Measurements from ENCODE around the gene COG5.
A peak's percentile ranks its signal among the peaks of the same experiment; 100 is the strongest.

Gene COG5

DNA sequence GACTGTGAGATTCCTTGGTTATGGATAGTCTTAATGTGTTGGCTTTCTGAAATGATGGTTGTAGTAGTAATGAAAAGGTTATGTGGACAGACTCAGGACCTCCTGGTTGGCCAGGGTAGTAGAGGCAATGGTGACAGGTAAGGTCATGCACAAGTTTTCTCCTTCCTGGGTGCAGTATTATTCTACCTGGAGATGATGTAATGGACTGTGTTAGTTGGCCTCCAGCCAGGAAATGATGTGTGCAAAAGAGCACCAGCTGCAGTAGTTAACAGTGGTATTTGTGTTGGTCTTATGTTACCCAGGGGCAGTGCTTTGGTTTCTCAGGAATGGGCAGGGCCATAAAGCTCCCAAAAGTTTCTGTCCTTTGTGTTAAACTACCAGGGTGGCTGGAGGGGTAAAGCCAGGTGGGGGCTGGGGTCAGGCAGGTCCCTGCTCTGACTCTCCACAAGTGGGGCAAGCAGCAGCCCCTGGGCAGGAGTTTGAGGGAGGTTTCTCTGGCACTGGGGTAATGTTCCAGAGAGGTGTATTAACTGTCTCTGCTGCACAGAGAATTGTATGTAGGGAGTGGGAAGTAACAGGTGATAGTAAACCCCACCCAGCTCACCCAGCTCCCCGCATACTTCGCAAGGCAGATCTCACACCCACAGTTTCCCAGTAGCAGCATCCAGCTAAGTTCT lies 57.6 kb downstream of the COG5 start:
- peak; percentile 34 for DNase-seq (ENCODE audit: low spot score)

DNA sequence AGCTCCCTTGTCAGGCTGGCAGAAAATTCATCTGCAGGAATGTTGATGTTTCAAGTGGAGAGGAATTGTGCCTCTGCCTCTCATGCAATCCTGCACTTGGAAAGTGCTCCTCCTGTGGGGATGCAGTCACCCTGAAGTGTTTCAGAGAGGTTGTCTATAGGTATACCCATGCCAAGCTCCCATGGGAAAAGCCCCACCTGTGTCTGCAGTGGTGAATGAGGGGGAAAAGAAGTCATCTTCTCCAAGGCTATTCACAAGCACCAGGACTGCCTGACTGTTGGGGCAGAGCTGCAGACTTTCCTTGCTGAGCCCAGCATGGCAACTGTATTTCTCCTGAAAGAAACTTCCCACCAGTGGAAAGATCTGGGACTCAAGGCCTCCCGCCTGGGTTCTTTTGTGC lies 58.4 kb downstream of the COG5 start:
- DNase-seq (ENCODE audit: low spot score): no peak

DNA sequence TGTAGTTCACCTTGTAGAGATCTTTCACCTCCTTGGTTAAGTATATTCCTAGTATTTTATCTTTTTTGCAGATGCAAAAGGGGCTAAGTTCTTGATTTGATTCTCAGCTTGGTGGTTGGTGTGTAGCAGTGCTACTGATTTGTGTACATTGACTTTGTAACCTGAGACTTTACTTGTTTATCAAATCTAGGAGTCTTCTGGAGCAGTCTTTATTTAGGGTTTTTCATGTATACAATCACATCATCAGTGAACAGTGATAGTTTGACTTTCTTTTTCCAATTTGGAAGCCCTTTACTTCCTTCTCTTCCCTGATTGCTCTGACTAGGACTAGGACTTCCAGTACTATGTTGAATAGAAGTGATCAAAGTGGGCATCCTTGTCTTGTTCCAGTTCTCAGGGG lies 60.0 kb downstream of the COG5 start:
- no peak for DNase-seq (ENCODE audit: low spot score)

DNA sequence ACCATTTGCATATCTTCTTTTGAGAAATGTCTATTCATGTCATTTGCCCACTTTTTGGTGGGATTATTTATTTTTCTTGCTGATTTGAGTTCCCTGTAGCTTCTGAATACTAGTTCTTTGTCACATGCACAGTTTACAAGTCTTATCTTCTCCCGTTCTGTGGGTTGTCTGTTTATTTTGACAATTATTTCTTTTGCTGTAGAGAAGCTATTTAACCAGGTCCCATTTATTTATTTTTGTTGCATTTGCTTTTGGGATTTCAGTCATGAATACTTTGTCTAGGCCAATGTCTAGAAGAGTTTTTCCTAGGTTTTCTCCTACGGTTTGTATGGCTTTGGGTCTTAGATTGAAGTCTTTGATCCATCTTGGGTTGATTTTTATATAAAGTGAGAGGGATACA lies 60.9 kb downstream of the COG5 start:
- DNase-seq (ENCODE audit: low spot score): no peak

DNA sequence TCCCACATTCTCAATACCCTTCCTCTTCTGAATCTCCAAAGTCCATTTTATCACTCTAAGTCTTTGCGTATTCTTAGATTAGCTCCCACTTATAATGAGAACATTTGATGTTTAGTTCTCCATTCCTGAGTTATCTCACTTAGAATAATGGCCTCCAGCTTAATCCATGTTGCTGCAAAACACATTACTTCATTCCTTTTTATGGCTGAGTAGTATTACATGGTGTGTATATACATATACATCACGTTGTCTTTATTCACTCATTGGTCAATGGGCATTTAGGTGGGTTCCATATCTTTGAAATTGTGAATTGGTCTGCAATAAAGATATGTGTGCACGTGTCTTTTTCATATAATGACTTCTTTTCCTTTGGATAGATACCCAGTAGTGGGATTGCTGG lies 61.6 kb downstream of the COG5 start:
- DNase-seq (ENCODE audit: low spot score): no peak

DNA sequence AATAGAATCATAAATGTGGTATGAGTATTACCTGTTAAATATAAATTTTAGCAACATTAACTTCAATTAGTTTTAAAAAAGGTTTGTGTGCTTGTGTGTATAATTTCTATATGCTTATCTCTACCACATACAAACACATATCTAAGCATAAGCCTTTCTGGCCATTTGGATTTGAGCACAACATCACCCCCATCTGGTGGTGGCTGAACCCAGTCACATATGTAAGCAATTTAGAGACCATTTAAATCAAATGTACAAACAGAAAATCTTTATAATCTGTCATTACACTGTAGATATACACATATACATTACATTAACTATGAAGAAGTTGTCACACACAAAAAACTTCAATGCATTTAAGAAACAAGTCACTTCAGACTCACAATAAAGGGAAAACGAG lies 62.1 kb downstream of the COG5 start:
- peak; percentile 75 for DNase-seq (ENCODE audit: low spot score)

DNA sequence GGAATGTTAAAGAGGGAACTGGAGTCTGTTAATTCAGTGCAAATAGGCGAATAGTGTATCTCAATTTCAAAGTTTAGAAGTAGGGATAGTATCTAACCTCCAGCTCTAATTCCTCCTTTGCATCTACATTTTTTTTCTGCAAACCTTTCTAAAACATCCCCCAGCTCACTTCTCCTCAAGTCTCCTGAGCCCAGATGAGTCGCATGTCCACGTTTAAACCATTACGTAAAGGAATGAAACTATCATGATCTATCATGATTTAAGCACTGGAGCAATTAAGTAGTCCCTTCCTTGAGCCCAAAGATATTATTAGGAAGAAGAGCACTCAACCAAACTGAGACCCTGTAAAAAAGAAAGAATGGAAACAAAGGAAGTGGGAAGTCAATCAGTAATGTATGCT lies 64.0 kb downstream of the COG5 start:
- DNase-seq (ENCODE audit: low spot score): no peak

DNA sequence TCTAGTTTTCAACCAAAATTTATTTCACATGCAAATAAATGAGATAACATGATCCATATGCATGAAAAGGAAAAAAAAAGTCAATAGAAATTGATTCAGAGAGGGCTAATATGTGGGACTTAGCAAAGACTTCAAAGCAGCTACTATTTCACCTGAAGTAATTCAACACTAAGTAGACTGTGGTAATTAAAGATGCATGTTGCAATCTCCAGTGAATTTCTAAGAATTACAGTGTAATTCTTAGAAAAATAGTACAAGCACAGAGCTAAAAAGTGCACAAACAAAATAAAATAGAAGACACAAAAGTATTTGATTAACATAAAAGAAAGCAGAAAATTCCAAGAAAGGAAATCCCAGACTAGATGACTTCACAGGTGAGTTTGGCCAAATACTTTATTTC lies 68.2 kb downstream of the COG5 start:
- no peak for DNase-seq (ENCODE audit: low spot score)

DNA sequence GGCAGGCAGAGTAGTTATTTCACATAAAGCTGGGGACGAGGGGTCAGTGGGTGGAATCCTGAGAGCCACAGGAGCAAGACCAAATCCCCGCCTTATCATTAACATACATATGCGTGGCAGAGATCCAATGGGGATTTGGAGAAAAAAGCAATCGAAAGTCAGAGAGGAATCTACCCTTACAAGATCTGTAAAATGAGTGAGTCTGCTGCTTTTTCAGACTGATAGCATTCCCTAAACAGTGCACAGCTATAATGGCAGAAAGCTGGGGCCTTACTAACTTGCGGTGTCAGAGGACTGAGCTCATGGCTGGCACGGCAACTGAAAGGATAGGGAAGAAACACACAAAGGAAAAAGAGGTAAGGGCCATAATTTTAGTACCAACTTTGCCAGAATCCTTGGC lies 68.8 kb downstream of the COG5 start:
- DNase-seq (ENCODE audit: low spot score): no peak

DNA sequence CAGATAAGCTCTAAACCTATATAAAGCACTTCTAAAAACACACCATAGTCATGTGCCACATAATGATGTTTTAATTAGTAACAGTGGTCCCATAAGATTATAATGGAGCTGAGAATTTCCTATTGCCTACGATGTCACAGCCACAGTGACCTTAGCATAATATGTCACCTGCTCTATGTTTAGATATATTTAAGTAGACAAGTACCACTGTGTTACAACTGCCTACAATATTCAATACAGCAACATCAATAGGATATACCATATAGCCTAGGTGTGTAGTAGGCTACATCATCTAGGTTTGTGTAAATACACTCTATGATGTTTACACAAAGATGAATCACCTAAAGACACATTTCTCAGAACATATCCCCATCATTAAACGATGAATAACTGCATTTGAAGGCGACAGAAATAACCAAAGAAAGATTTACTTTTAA lies 69.4 kb downstream of the COG5 start:
- DNase-seq (ENCODE audit: low spot score): no peak

DNA sequence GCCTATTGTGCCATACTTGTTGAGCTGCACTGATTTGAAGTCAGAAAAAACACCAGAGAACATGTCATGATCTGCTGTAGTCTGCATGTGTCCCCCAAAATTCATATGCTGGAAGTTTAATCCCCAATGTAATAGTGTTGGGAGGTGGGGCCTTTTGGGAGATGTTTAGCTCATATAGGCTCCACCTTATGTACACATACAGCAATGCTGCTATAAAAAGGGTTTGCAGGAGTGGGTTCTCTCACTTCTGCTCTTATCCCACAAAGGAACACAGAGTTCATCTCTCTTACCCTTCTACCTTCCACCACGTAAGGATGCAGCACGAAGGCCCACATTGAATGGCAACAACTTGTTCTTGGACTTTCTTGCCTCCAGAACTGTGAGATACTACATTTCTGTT lies 70.8 kb downstream of the COG5 start:
- no peak for DNase-seq (ENCODE audit: low spot score)

DNA sequence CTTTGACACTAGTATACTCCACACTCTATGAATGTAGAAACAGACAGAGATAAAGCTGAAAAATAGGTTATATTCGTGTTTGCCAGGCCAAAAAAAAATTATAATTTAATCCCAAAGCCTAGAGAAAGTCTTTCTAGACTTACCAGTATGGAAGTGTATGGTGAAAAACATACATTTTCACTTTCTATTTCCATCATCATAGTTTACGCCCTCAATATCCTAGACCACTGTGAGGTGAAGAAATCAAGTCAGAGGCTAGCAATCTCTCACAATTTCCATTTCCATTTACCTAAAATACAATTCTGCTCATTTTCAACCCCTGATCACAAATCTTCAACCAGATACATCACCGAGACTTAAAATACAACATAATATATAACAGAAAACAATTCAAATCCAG lies 77.7 kb downstream of the COG5 start:
- no peak for DNase-seq (ENCODE audit: low spot score)

DNA sequence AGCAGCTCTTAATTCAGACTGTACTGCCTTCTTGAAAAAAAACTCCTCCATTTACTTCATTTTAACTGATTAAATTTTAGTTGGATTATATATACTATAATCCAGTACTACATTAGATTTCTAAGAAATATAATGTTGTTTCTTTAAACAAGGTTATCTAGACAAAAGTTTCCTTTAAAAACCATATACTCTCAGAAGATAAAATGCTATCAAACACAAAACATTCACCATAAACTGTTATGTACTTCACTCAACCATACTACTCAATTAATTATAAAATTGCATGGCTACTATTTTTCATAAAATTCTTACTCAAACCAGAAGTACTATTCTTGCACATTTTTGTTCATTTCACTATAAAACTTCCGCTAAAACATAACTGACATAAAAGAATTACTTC lies 81.1 kb downstream of the COG5 start:
- DNase-seq (ENCODE audit: low spot score): no peak

DNA sequence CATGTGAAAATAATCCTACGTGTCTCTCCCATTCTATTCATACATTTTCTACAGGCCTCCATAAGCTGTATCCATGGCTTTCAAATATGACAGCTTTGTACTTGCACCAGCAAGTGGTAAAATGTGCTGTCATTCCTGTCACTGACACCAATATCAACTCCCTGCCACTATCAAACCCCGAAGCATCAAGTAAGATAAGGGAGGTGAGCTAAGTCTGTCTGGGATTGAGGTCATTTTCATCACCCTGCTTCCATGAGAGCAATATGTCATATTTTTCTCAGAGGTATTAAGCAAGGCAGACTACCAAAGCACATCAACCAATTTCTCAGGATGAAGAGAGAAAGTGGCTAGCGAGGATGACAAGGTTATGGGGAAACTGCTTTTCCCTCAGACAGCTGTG lies 82.8 kb downstream of the COG5 start:
- peak; percentile 54 for DNase-seq (ENCODE audit: low spot score)

DNA sequence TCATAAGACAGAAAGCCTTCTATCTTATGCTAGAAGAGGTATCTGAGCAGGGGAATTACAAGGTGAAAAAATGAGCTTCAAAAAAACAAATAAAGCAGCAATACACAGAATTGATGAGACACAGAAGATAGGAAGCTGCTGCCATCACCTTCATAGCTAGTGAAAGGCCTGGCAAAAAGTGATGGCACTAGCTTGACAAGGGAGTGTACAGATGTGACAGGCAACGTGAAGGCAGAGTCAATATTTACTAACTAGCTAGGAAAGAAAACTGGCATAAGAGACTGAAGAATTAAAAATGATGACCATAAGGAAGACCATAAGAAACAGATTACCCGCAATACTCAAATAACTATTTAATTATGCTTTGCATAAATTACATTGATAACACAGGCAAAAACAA lies 84.4 kb downstream of the COG5 start:
- peak; percentile 13 for DNase-seq (ENCODE audit: low spot score)

DNA sequence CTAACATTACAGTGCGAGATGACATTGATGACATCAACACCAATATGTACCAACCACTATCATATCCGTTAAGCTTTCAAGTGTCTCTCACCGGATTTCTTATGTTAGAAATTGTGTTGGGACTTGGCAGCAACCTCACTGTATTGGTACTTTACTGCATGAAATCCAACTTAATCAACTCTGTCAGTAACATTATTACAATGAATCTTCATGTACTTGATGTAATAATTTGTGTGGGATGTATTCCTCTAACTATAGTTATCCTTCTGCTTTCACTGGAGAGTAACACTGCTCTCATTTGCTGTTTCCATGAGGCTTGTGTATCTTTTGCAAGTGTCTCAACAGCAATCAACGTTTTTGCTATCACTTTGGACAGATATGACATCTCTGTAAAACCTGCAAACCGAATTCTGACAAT lies 89.6 kb downstream of the COG5 start:
- DNase-seq (ENCODE audit: low spot score): no peak

DNA sequence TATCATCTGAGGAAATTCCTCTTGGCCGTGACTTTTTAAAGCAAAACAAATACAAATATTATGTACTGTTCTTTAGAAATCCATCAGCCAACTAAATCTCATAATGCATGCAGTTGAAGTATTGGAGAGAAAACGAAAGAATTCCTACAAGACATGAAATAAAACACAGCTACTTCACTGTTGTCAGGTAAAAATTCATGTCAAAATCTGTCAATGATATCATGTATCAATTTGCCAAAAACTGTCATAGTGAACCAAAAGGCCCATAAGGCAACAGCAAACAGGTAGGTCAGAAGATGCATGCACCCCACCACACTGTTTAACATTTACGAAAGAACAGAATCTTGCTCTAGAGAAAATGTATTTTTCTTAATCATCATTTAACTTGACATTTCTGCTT lies 91.6 kb downstream of the COG5 start:
- DNase-seq (ENCODE audit: low spot score): no peak

DNA sequence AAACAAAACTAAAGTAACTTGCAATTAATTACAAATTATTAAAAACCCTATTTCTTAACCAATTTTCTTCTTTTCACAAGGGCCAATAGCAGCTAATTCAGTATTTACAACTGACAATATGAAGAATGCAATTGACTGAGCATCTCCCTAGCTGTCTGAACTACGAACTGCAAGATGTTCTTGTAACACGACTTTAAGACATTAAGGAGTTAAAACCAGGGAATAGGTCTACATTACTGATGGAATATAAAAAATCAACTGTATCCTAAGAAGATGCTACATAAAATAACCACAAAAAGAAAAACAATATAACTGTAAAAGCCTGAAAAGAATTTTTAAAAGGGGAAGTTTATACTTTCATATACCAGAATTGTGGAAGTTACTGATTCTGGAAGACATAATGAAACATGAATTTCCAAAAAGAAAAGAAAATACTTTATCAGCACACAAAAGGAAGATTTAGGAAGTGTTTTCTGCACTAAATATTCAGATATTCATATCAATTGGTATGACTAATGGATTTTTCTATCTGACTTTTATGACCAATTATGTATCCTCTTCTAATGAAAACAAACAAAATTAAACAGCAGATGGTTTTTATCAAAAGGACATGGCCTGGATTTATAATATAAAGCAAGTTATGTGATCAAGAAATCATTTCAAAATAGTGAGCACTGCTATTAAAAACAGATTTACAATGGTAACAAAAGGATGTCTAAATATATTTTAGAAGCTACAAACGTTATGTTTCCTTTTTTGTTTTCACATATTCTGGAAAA lies 92.2 kb downstream of the COG5 start:
- no peak for DNase-seq (ENCODE audit: low spot score)

DNA sequence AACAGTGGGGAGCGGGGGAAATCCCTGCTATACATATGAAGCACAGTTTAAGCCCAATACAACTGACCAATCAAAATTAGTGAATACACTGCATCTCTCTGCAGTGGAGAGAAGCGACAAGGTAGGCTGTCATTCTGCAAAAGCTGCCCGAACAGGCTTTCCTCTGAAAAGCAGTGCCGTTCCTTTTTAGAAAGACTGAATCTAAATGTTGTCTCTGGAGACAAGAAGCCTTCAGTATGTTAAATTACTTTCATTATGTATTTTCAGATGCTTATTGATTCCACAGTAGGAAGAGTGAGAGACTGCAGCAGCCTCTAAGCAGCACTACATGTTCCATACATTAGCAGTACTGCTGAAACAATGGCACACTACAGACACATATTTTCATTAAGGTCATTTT lies 93.8 kb downstream of the COG5 start, which contains the start of gene GPR22:
TSS of gene GPR22 (plus strand) at position 129 of the 400 bp plus-strand sequence. CDS start 4,004 bp downstream, outside the sequence.
- DNase-seq (ENCODE audit: low spot score): no peak

DNA sequence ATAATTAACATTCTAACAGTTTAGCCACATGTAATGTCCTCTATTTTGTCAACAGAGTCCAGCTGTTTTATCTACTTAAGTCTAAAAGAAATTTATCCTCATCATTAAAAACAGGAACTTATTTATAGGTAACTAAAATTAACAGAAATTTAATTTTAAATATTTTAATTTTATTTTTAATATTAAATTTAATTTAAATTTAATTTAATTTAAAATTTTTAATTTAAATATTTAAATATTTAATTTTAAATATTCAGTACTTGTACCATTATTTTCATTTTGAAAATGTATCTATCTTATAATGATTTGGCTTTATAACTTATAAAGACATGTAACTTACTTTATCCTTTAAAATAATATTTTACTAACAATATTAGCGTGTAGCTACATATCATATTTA lies 94.9 kb downstream of the COG5 start:
- DNase-seq (ENCODE audit: low spot score): no peak

DNA sequence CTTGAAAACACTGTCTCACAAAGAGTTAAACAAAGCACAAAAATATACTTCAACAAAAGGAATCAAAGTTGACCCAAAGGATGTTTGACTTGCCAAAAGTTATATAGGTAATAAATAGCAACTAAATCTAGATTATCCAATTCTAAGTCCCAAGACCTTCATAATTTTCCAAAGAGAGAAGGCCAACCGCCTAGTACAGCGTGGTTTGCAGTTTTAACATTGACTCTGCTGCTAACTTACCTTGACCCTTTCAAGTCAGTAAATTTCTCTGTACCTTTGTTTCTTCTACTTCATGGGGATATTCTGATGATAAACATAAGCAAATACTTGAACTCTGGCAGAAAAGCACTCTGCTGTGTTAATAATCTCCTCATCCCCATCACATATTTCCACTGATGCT lies 95.7 kb downstream of the COG5 start:
- DNase-seq (ENCODE audit: low spot score): no peak

DNA sequence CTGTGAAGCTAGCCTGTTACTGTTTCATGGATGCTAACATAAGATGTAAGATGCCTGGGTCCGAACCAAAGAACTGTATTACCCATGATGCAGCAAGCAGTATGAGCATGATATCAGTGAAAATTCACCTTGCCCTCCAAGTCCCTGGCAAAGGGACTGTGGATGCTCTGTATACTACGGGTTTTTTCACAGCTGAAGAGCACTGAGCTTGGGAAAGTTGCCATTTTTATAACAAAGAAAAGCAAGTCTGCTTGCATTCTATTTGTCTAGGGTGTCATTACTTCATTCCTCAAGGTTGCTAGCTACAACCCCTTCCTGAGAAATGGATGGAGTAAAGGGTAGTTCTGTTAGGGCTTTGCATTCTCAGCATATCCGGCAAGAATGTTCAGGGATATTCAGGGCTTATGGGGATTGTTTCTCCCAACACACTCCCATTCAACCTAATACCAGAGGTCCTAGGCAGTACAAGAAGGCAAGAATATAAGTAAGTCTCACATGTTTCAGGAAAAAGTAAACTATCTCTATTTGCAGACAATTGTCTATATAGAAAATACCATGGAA lies 99.0 kb downstream of the COG5 start:
- DNase-seq (ENCODE audit: low spot score): no peak
